NB4 (cell line): ENCODE data around the gene KIF23.

Experiments
- DNase-seq: peaks from one replicate; pipeline ENCODE4 v3.0.0; 2010; ENCODE audit warnings: low read depth
- H3K4me3 ChIP-seq: one replicate; pipeline ENCODE4 v1.5.1; 2011; ENCODE audit warnings: mild to moderate bottlenecking, low read depth, low read length, moderate library complexity
- CTCF ChIP-seq: IDR thresholded peaks from one replicate; pipeline ENCODE4 v1.5.1; 2012; ENCODE audit warnings: low read depth, low read length
- MAX ChIP-seq: IDR thresholded peaks from 2 replicates; pipeline ENCODE4 v1.6.1; 2011; ENCODE audit warnings: low read depth, low read length
- MYC ChIP-seq: IDR thresholded peaks from 2 replicates; pipeline ENCODE4 v1.6.1; 2011; ENCODE audit warnings: low read depth, low read length
- POLR2A ChIP-seq: IDR thresholded peaks from 2 replicates; pipeline ENCODE4 v1.6.1; 2011; ENCODE audit warnings: mild to moderate bottlenecking; ENCODE audit not compliant: insufficient read length; ENCODE audit errors: extremely low read depth

The KIF23 gene

GRCh38 chr15:69400850-69401249 lies 13.3 kb upstream of the KIF23 start:
- TF ChIP-seq MAX = no peak
- TF ChIP-seq MYC = no peak
- TF ChIP-seq CTCF = no peak

GRCh38 chr15:69402816-69403215 lies 11.3 kb upstream of the KIF23 start:
- no peak for TF ChIP-seq POLR2A
- TF ChIP-seq MAX = no peak
- no peak for TF ChIP-seq MYC
- no peak for TF ChIP-seq CTCF
- no peak for DNase-seq
- no peak overlapping the region for H3K4me3 ChIP-seq

More at GRCh38 chr15:69400850-69401249, 13.3 kb upstream of the KIF23 start:
- no peak overlapping the region for H3K4me3 ChIP-seq
- no peak for DNase-seq

- no peak for DNase-seq
- no peak overlapping the region for H3K4me3 ChIP-seq
- TF ChIP-seq MAX = no peak
- no peak for TF ChIP-seq CTCF
- no peak for TF ChIP-seq POLR2A
- TF ChIP-seq MYC = no peak
Measured at GRCh38 chr15:69403594-69403993, 10.6 kb upstream of the KIF23 start.

GRCh38 chr15:69405110-69405509 lies 9.0 kb upstream of the KIF23 start:
- TF ChIP-seq POLR2A (no peak), MAX (no peak), MYC (no peak), CTCF (no peak)
- H3K4me3 ChIP-seq = no peak overlapping the region
- no peak for DNase-seq

- H3K4me3 ChIP-seq = no peak overlapping the region
- TF ChIP-seq POLR2A (no peak), MYC (no peak), MAX (no peak), CTCF (no peak)
- no peak for DNase-seq
Measured at GRCh38 chr15:69407719-69408400, 6.3 kb upstream of the KIF23 start.

- TF ChIP-seq POLR2A (no peak), MYC (no peak), CTCF (no peak)
- no peak overlapping the region for H3K4me3 ChIP-seq
- no peak for DNase-seq
Measured at GRCh38 chr15:69408841-69409240, 5.3 kb upstream of the KIF23 start.
